ENCODE data around the gene KCNQ1OT1.

The KCNQ1OT1 gene

GRCh38 chr11:2713661-2714462 is 14.1 kb upstream of the KCNQ1OT1 start:
- CTCF ChIA-PET: interaction anchor here (0.6 kb wide), 1 partner anchor 175 kb away, joined by 3 read pairs; no protein-coding TSS in a partner anchor
- no peak for TF ChIP-seq ZNF580 (tag by site-specific recombination; IDR thresholded peaks at IDR 0.05)
- TF ChIP-seq SP7 (tag by site-specific recombination; IDR thresholded peaks at IDR 0.05): no peak
- no peak for TF ChIP-seq SP2 (tag by site-specific recombination; IDR thresholded peaks at IDR 0.05)
- TF ChIP-seq WT1 (tag by site-specific recombination; IDR thresholded peaks at IDR 0.05): no peak
- no peak for TF ChIP-seq ATF2 (tag by site-specific recombination; IDR thresholded peaks at IDR 0.05; ENCODE audit: low read depth)
- TF ChIP-seq ZFP37 (tag by site-specific recombination; IDR thresholded peaks at IDR 0.05): no peak
- TF ChIP-seq ZNF274 (IDR thresholded peaks at IDR 0.05; ENCODE audit: low read length): no peak
- no peak for TF ChIP-seq ZNF274 (tag by site-specific recombination; IDR thresholded peaks at IDR 0.05; ENCODE audit: borderline replicate concordance)
- TF ChIP-seq ZNF350 (tag by site-specific recombination; IDR thresholded peaks at IDR 0.05): no peak
- TF ChIP-seq HOXA7 (CRISPR knock-in tag; IDR thresholded peaks at IDR 0.05; ENCODE audit: borderline replicate concordance): no peak
- no peak for TF ChIP-seq ZNF169 (tag by site-specific recombination; IDR thresholded peaks at IDR 0.05)
- TF ChIP-seq ZNF394 (tag by site-specific recombination; IDR thresholded peaks at IDR 0.05; ENCODE audit: borderline replicate concordance): no peak
- no peak for TF ChIP-seq ZNF837 (tag by site-specific recombination; IDR thresholded peaks at IDR 0.05)
- TF ChIP-seq KLF10 (tag by site-specific recombination; IDR thresholded peaks at IDR 0.05): no peak
- no peak for TF ChIP-seq ZNF398 (tag by site-specific recombination; IDR thresholded peaks at IDR 0.05)
- TF ChIP-seq ZNF530 (tag by site-specific recombination; IDR thresholded peaks at IDR 0.05; ENCODE audit: low read depth): no peak
- TF ChIP-seq, protein P1, sequence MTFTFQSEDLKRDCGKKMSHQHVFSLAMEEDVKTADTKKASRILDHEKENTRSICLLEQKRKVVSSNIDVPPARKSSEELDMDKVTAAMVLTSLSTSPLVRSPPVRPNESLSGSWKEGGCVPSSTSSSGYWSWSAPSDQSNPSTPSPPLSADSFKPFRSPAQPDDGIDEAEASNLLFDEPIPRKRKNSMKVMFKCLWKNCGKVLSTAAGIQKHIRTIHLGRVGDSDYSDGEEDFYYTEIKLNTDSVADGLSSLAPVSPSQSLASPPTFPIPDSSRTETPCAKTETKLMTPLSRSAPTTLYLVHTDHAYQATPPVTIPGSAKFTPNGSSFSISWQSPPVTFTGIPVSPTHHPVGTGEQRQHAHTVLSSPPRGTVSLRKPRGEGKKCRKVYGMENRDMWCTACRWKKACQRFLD (tag by site-specific recombination; IDR thresholded peaks at IDR 0.05): no peak
- TF ChIP-seq GFI1B (tag by site-specific recombination; IDR thresholded peaks at IDR 0.05): no peak
- TF ChIP-seq ZNF266 (tag by site-specific recombination; IDR thresholded peaks at IDR 0.05; ENCODE audit: low read depth): no peak
- no peak for TF ChIP-seq ZNF214 (tag by site-specific recombination; IDR thresholded peaks at IDR 0.05; ENCODE audit: borderline replicate concordance)
- TF ChIP-seq ZBTB17 (tag by site-specific recombination; IDR thresholded peaks at IDR 0.05): no peak
- H3K4me3 ChIP-seq (ENCODE audit: low read depth, low read length): no peak overlapping the region
- no peak overlapping the region for H3K27ac ChIP-seq (ENCODE audit: extremely low read depth, low read depth, low read length)
- POLR2A ChIA-PET: no interaction called here
- H3K4me1 ChIP-seq (ENCODE audit: control insufficient read depth, insufficient read depth, low read length): no peaks in the 10 kb centered on the region
- H3K36me3 ChIP-seq (ENCODE audit: control insufficient read depth in 2 of 2, insufficient read depth in 1 of 2, low read length in 2 of 2): no peaks in the 10 kb centered on the region
- H3K9me3 ChIP-seq (ENCODE audit: control insufficient read depth, insufficient read depth, low read depth, low read length): no peaks in the 10 kb centered on the region

GRCh38 chr11:2713094-2713493 is 13.3 kb upstream of the KCNQ1OT1 start:
- Histone ChIP-seq H3K4me1 (ENCODE audit: control insufficient read depth, insufficient read depth, low read length) (no peaks in the 10 kb centered on the region), H3K4me3 (ENCODE audit: low read depth, low read length) (no peak overlapping the region), H3K36me3 (ENCODE audit: control insufficient read depth in 2 of 2, insufficient read depth in 1 of 2, low read length in 2 of 2) (no peaks in the 10 kb centered on the region), H3K9me3 (ENCODE audit: control insufficient read depth, insufficient read depth, low read depth, low read length) (no peaks in the 10 kb centered on the region), H3K27ac (ENCODE audit: extremely low read depth, low read depth, low read length) (no peak overlapping the region)
- CTCF ChIA-PET: no interaction called here
- POLR2A ChIA-PET: no interaction called here
- TF ChIP-seq ZNF26 (tag by site-specific recombination; IDR thresholded peaks at IDR 0.05) (no peak), BCL11B (tag by site-specific recombination; IDR thresholded peaks at IDR 0.05; ENCODE audit: low read depth) (no peak), ZNF837 (tag by site-specific recombination; IDR thresholded peaks at IDR 0.05) (no peak), ZNF302 (tag by site-specific recombination; IDR thresholded peaks at IDR 0.05; ENCODE audit: low read depth) (no peak), ZNF423 (tag by site-specific recombination; IDR thresholded peaks at IDR 0.05) (no peak), ZNF585B (tag by site-specific recombination; IDR thresholded peaks at IDR 0.05) (no peak), ZNF677 (tag by site-specific recombination; IDR thresholded peaks at IDR 0.05) (no peak), HOXD13 (CRISPR knock-in tag; IDR thresholded peaks at IDR 0.05; ENCODE audit: borderline replicate concordance) (no peak)
- TF ChIP-seq, protein P2, sequence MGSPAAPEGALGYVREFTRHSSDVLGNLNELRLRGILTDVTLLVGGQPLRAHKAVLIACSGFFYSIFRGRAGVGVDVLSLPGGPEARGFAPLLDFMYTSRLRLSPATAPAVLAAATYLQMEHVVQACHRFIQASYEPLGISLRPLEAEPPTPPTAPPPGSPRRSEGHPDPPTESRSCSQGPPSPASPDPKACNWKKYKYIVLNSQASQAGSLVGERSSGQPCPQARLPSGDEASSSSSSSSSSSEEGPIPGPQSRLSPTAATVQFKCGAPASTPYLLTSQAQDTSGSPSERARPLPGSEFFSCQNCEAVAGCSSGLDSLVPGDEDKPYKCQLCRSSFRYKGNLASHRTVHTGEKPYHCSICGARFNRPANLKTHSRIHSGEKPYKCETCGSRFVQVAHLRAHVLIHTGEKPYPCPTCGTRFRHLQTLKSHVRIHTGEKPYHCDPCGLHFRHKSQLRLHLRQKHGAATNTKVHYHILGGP (tag by site-specific recombination; IDR thresholded peaks at IDR 0.05): no peak

All from HEK293 (cell line).